Progenitor cell of endocrine pancreas (in vitro differentiated cells): ENCODE results near the gene RHOT2. TPM values are rescaled to one million over a fixed set of nuclear protein-coding genes. Genes with fewer than 3 reads are reported as not detected.

Experiments
- DNase-seq: peaks from one replicate; pipeline ENCODE4 v3.0.0; 2021; ENCODE audit warnings: low spot score; ENCODE audit not compliant: unreplicated experiment
- H3K27ac Mint-ChIP-seq: 2 replicates; pipeline ENCODE4 v1.8.0; 2021; ENCODE audit warnings: mild to moderate bottlenecking, moderate library complexity, mixed read lengths
- H3K27me3 Mint-ChIP-seq: 2 replicates; pipeline ENCODE4 v1.8.0; 2021; ENCODE audit warnings: mixed read lengths
- H3K36me3 Mint-ChIP-seq: 2 replicates; pipeline ENCODE4 v1.8.0; 2022; ENCODE audit warnings: mixed read lengths; ENCODE audit not compliant: insufficient read depth
- H3K4me1 Mint-ChIP-seq: 2 replicates; pipeline ENCODE4 v1.8.0; 2021; ENCODE audit warnings: low read depth, mixed read lengths
- H3K4me3 Mint-ChIP-seq: 2 replicates; pipeline ENCODE4 v1.8.0; 2021; ENCODE audit warnings: low read depth, mild to moderate bottlenecking, moderate library complexity, mixed read lengths
- H3K9me3 Mint-ChIP-seq: 2 replicates; pipeline ENCODE4 v1.8.0; 2021; ENCODE audit warnings: low read depth, mixed read lengths
- CTCF ChIP-seq: fragments of 200-600 bp; sonication (generic); IDR thresholded peaks from one replicate; pipeline ENCODE4 v1.5.0; 2021; ENCODE audit warnings: antibody characterized with exemption, mild to moderate bottlenecking; ENCODE audit not compliant: unreplicated experiment
- total RNA-seq: library from RNA; stranded (reverse); gene quantifications from 2 replicates; pipeline ENCODE4 v1.2.1, GENCODE V29; 2021

The RHOT2 gene
- total RNA-seq, 1 donor from 2014 or later = 153 TPM

- Mint-ChIP-seq H3K4me1 (no peaks in the 10 kb centered on the region), H3K27ac (no peak overlapping the region), H3K36me3 (peaks cover 1% of the 10 kb centered on the region), H3K9me3 (no peaks in the 10 kb centered on the region), H3K27me3 (no peaks in the 10 kb centered on the region), H3K4me3 (no peak overlapping the region)
- no peak for DNase-seq
- TF ChIP-seq CTCF = no peak
Measured at GRCh38 chr16:660132-660458, 7.8 kb upstream of the RHOT2 start.

- Mint-ChIP-seq H3K4me1 (no peaks in the 10 kb centered on the region), H3K27me3 (no peaks in the 10 kb centered on the region), H3K9me3 (no peaks in the 10 kb centered on the region), H3K36me3 (peaks cover 1% of the 10 kb centered on the region), H3K4me3 (no peak overlapping the region), H3K27ac (no peak overlapping the region)
- TF ChIP-seq CTCF = peak; percentile 57
- DNase-seq = peak; percentile 51
Measured at GRCh38 chr16:660459-661183, 7.3 kb upstream of the RHOT2 start.

GRCh38 chr16:661184-661821 lies 6.6 kb upstream of the RHOT2 start:
- Mint-ChIP-seq H3K4me1 (no peaks in the 10 kb centered on the region), H3K4me3 (no peak overlapping the region), H3K27me3 (no peaks in the 10 kb centered on the region), H3K27ac (peak overlapping the region; percentile 69), H3K9me3 (no peaks in the 10 kb centered on the region), H3K36me3 (peaks cover 1% of the 10 kb centered on the region)
- TF ChIP-seq CTCF = no peak
- DNase-seq = no peak

- Mint-ChIP-seq H3K9me3 (no peaks in the 10 kb centered on the region), H3K4me3 (no peak overlapping the region), H3K27ac (no peak overlapping the region), H3K36me3 (peaks cover 1% of the 10 kb centered on the region), H3K4me1 (no peaks in the 10 kb centered on the region), H3K27me3 (no peaks in the 10 kb centered on the region)
- DNase-seq = no peak
- TF ChIP-seq CTCF = no peak
Measured at GRCh38 chr16:662095-662494, 5.8 kb upstream of the RHOT2 start.

GRCh38 chr16:662597-662996 lies 5.3 kb upstream of the RHOT2 start:
- Mint-ChIP-seq H3K4me3 (no peak overlapping the region), H3K9me3 (no peaks in the 10 kb centered on the region), H3K36me3 (peaks cover 1% of the 10 kb centered on the region), H3K4me1 (no peaks in the 10 kb centered on the region), H3K27ac (no peak overlapping the region), H3K27me3 (no peaks in the 10 kb centered on the region)
- no peak for TF ChIP-seq CTCF
- DNase-seq = no peak
